Liver (tissue), 9 donors: ENCODE measurements around the gene CCDC187. TPM values are rescaled to one million over a fixed set of nuclear protein-coding genes. Genes with fewer than 3 reads are reported as not detected.

Source experiments
- DNase-seq: peaks from one replicate; pipeline ENCODE4 v3.0.0-alpha.2; 2017; ENCODE audit warnings: low spot score
- H3K27ac ChIP-seq, 2 donors: one replicate each; pipeline ENCODE4 v1.7.0; 2013; ENCODE audit warnings: inconsistent platforms in 2 of 2, low read length in 2 of 2, control low read depth in 1 of 2, low read depth in 1 of 2, mild to moderate bottlenecking in 1 of 2
- H3K27me3 ChIP-seq, 4 donors: one replicate each; pipeline versions ENCODE4 v1.6.1 to v1.7.0; 2013; ENCODE audit warnings: low read length in 3 of 4, inconsistent platforms in 1 of 4, mild to moderate bottlenecking in 1 of 4, moderate library complexity in 1 of 4; ENCODE audit not compliant: control insufficient read depth in 4 of 4, insufficient read depth in 4 of 4
- H3K36me3 ChIP-seq, 4 donors: one replicate each; pipeline versions ENCODE4 v1.6.1 to v1.7.0; 2013; ENCODE audit warnings: low read length in 3 of 4, mild to moderate bottlenecking in 3 of 4, low read depth in 1 of 4, moderate library complexity in 1 of 4; ENCODE audit not compliant: control insufficient read depth in 4 of 4, insufficient read depth in 3 of 4
- H3K4me1 ChIP-seq, 4 donors: one replicate each; pipeline versions ENCODE4 v1.6.1 to v1.7.0; 2013; ENCODE audit warnings: low read length in 3 of 4, mild to moderate bottlenecking in 3 of 4, moderate library complexity in 1 of 4; ENCODE audit not compliant: control insufficient read depth in 4 of 4, insufficient read depth in 4 of 4
- H3K4me3 ChIP-seq, 3 donors: one replicate each; pipeline versions ENCODE4 v1.6.1 to v1.7.0; 2013; ENCODE audit warnings: low read length in 3 of 3, control low read depth in 1 of 3, low read depth in 1 of 3, mild to moderate bottlenecking in 1 of 3
- H3K9ac ChIP-seq, 2 donors: one replicate each; pipeline ENCODE4 v1.7.0; 2013; ENCODE audit warnings: low read length in 2 of 2, mild to moderate bottlenecking in 2 of 2, moderate library complexity in 2 of 2, control low read depth in 1 of 2, low read depth in 1 of 2
- H3K9me3 ChIP-seq, 4 donors: one replicate each; pipeline versions ENCODE4 v1.6.1 to v1.7.0; 2013; ENCODE audit warnings: low read length in 3 of 4; ENCODE audit not compliant: control insufficient read depth in 4 of 4
- EGR1 ChIP-seq, 2 donors: IDR thresholded peaks; 2 replicates each; pipeline ENCODE4 v1.6.1; 2016 to 2018; ENCODE audit warnings: antibody characterized with exemption in 2 of 2, low read depth in 2 of 2
- FOXA1 ChIP-seq: IDR thresholded peaks from 2 replicates; pipeline ENCODE4 v1.6.1; 2016; ENCODE audit warnings: antibody characterized with exemption
- FOXA2 ChIP-seq: IDR thresholded peaks from 2 replicates; pipeline ENCODE4 v1.6.1; 2016; ENCODE audit warnings: antibody characterized with exemption
- GABPA ChIP-seq, 2 donors: IDR thresholded peaks in 1 of 2; conservative IDR thresholded peaks in 1 of 2; 2 replicates each; pipeline ENCODE4 v1.6.1; 2016; ENCODE audit warnings: antibody characterized with exemption in 2 of 2, mild to moderate bottlenecking in 1 of 2, moderate library complexity in 1 of 2
- HNF4A ChIP-seq, 2 donors: conservative IDR thresholded peaks; 2 replicates each; pipeline ENCODE4 v1.6.1; 2016; ENCODE audit warnings: antibody characterized with exemption in 2 of 2, mild to moderate bottlenecking in 2 of 2
- HNF4G ChIP-seq: IDR thresholded peaks from 2 replicates; pipeline ENCODE4 v1.6.1; 2016; ENCODE audit warnings: antibody characterized with exemption
- JUND ChIP-seq, 2 donors: IDR thresholded peaks; 2 replicates each; pipeline ENCODE4 v1.6.1; 2016; ENCODE audit warnings: antibody characterized with exemption in 2 of 2
- NR2F2 ChIP-seq: IDR thresholded peaks from 2 replicates; pipeline ENCODE4 v1.6.1; 2016; ENCODE audit warnings: antibody characterized with exemption
- RAD21 ChIP-seq, 2 donors: IDR thresholded peaks; 2 replicates each; pipeline ENCODE4 v1.6.1; 2016; ENCODE audit warnings: antibody characterized with exemption in 2 of 2, mild to moderate bottlenecking in 2 of 2
- RXRA ChIP-seq, 2 donors: IDR thresholded peaks; 2 replicates each; pipeline ENCODE4 v1.6.1; 2017 to 2018; ENCODE audit warnings: antibody characterized with exemption in 2 of 2, mild to moderate bottlenecking in 1 of 2
- SP1 ChIP-seq: IDR thresholded peaks from 2 replicates; pipeline ENCODE4 v1.6.1; 2018; ENCODE audit warnings: antibody characterized with exemption, mild to moderate bottlenecking
- TAF1 ChIP-seq: conservative IDR thresholded peaks from 2 replicates; pipeline ENCODE4 v1.6.1; 2016; ENCODE audit warnings: antibody characterized with exemption, mild to moderate bottlenecking
- YY1 ChIP-seq: IDR thresholded peaks from 2 replicates; pipeline ENCODE4 v1.6.1; 2016; ENCODE audit warnings: antibody characterized with exemption, mild to moderate bottlenecking
- WGBS: extraction: QIAGEN DNeasy Blood & Tissue Kit; methylation state at CpG from one replicate; pipeline ENCODE4 v1.1.7; 2013; 5-methylcytosine and 5-hydroxymethylcytosine counted together
- polyA plus RNA-seq, 2 donors: library from polyadenylated mRNA; stranded (reverse) in 1 of 2; unstranded in 1 of 2; fragments of 200-250 nt in 1 of 2; fragments of >200 nt in 1 of 2; fragmentation: Nextera tagmentation in 1 of 2; extraction: Ambion mirVana in 1 of 2; gene quantifications; one replicate each; pipeline versions ENCODE4 v1.2.1 to v1.2.3, GENCODE V29; 2013 to 2015
- total RNA-seq, 2 donors: library from RNA; depleted of rRNA; stranded (reverse); fragments of >200 nt; gene quantifications; one replicate each; pipeline ENCODE4 v1.2.3, GENCODE V29; 2014
- TF ChIP-seq, protein P1 (sequence below): fragments of 150-350 bp; IDR thresholded peaks from 2 replicates; pipeline ENCODE4 v1.5.1; 2017; ENCODE audit warnings: improper control_type of control experiment, low read depth, low read length; ENCODE audit not compliant: missing input control
- TF ChIP-seq, protein P2 (sequence below): IDR thresholded peaks from 2 replicates; pipeline ENCODE4 v1.6.1; 2016; ENCODE audit warnings: antibody characterized with exemption, mild to moderate bottlenecking
- TF ChIP-seq, protein P3 (sequence below): IDR thresholded peaks from 2 replicates; pipeline ENCODE4 v1.6.1; 2016; ENCODE audit warnings: antibody characterized with exemption
- TF ChIP-seq, protein P4 (sequence below): IDR thresholded peaks from 2 replicates; pipeline ENCODE4 v1.6.1; 2016; ENCODE audit warnings: antibody characterized with exemption
- TF ChIP-seq, protein P5 (sequence below): IDR thresholded peaks from 2 replicates; pipeline ENCODE4 v1.6.1; 2016; ENCODE audit warnings: antibody characterized with exemption
- donor health status: healthy.
- donor health status: healthy.
- donor health status: healthy.
- donor health status: healthy.
- donor health status: healthy.

CCDC187 gene
- total and polyA plus RNA-seq, 4 donors: 0.05 TPM; not detected in 3

DNA sequence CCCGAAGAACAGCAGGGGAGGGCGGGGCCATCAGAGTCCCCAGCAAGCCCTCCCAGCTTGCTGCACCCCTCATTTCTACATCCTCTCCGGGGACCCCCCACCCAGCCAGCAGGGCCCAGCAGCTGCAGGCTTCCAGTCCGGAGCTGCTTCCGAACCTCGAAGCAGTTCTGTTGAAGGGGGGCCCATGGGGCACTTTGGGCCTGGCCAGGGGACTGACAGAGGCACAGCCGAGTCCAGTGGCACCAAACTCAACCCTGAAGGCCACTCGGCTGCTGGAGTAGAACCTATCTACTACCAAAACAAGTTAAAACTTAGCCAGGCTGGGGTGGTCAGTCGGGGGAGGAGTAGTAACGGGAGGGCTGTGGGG, 8.1 kb upstream of the CCDC187 start:
- WGBS: 70% methylated on average over 10 of the region's 10 CpGs
- Histone ChIP-seq H3K4me3 (no peak overlapping the region), H3K27me3 (no peaks in the 10 kb centered on the region), H3K9me3 (peaks cover 0 to 8% (median 5%) of the 10 kb centered on the region in 4 donors), H3K27ac (no peak overlapping the region), H3K36me3 (no peaks in the 10 kb centered on the region), H3K9ac (no peak overlapping the region), H3K4me1 (no peaks in the 10 kb centered on the region)
- no peak for DNase-seq
- TF ChIP-seq EGR1 (IDR thresholded peaks at IDR 0.05; ENCODE audit: low read depth in 2 of 2): no peak
- TF ChIP-seq HNF4A (conservative IDR thresholded peaks at IDR 0.05): no peak
- TF ChIP-seq, protein P1, sequence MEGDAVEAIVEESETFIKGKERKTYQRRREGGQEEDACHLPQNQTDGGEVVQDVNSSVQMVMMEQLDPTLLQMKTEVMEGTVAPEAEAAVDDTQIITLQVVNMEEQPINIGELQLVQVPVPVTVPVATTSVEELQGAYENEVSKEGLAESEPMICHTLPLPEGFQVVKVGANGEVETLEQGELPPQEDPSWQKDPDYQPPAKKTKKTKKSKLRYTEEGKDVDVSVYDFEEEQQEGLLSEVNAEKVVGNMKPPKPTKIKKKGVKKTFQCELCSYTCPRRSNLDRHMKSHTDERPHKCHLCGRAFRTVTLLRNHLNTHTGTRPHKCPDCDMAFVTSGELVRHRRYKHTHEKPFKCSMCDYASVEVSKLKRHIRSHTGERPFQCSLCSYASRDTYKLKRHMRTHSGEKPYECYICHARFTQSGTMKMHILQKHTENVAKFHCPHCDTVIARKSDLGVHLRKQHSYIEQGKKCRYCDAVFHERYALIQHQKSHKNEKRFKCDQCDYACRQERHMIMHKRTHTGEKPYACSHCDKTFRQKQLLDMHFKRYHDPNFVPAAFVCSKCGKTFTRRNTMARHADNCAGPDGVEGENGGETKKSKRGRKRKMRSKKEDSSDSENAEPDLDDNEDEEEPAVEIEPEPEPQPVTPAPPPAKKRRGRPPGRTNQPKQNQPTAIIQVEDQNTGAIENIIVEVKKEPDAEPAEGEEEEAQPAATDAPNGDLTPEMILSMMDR: no peak
- TF ChIP-seq, protein P2, sequence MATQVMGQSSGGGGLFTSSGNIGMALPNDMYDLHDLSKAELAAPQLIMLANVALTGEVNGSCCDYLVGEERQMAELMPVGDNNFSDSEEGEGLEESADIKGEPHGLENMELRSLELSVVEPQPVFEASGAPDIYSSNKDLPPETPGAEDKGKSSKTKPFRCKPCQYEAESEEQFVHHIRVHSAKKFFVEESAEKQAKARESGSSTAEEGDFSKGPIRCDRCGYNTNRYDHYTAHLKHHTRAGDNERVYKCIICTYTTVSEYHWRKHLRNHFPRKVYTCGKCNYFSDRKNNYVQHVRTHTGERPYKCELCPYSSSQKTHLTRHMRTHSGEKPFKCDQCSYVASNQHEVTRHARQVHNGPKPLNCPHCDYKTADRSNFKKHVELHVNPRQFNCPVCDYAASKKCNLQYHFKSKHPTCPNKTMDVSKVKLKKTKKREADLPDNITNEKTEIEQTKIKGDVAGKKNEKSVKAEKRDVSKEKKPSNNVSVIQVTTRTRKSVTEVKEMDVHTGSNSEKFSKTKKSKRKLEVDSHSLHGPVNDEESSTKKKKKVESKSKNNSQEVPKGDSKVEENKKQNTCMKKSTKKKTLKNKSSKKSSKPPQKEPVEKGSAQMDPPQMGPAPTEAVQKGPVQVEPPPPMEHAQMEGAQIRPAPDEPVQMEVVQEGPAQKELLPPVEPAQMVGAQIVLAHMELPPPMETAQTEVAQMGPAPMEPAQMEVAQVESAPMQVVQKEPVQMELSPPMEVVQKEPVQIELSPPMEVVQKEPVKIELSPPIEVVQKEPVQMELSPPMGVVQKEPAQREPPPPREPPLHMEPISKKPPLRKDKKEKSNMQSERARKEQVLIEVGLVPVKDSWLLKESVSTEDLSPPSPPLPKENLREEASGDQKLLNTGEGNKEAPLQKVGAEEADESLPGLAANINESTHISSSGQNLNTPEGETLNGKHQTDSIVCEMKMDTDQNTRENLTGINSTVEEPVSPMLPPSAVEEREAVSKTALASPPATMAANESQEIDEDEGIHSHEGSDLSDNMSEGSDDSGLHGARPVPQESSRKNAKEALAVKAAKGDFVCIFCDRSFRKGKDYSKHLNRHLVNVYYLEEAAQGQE: no peak
- TF ChIP-seq, protein P3, sequence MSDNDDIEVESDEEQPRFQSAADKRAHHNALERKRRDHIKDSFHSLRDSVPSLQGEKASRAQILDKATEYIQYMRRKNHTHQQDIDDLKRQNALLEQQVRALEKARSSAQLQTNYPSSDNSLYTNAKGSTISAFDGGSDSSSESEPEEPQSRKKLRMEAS: no peak
- TF ChIP-seq FOXA1: no peak
- no peak for TF ChIP-seq HNF4G
- no peak for TF ChIP-seq RAD21 (IDR thresholded peaks at IDR 0.05)
- no peak for TF ChIP-seq JUND (IDR thresholded peaks at IDR 0.05)
- TF ChIP-seq NR2F2: no peak
- no peak for TF ChIP-seq FOXA2
- TF ChIP-seq, protein P4, sequence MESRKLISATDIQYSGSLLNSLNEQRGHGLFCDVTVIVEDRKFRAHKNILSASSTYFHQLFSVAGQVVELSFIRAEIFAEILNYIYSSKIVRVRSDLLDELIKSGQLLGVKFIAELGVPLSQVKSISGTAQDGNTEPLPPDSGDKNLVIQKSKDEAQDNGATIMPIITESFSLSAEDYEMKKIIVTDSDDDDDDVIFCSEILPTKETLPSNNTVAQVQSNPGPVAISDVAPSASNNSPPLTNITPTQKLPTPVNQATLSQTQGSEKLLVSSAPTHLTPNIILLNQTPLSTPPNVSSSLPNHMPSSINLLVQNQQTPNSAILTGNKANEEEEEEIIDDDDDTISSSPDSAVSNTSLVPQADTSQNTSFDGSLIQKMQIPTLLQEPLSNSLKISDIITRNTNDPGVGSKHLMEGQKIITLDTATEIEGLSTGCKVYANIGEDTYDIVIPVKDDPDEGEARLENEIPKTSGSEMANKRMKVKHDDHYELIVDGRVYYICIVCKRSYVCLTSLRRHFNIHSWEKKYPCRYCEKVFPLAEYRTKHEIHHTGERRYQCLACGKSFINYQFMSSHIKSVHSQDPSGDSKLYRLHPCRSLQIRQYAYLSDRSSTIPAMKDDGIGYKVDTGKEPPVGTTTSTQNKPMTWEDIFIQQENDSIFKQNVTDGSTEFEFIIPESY: no peak
- TF ChIP-seq, protein P5, sequence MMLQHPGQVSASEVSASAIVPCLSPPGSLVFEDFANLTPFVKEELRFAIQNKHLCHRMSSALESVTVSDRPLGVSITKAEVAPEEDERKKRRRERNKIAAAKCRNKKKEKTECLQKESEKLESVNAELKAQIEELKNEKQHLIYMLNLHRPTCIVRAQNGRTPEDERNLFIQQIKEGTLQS: no peak
- no peak for TF ChIP-seq RXRA (IDR thresholded peaks at IDR 0.05)
- TF ChIP-seq SP1: no peak
- no peak for TF ChIP-seq YY1
- TF ChIP-seq TAF1: no peak
- TF ChIP-seq GABPA (IDR thresholded peaks at IDR 0.05 in 1 of 2, conservative IDR thresholded peaks at IDR 0.05 in 1 of 2): no peak
